ENCODE measurements around the gene TYW1B. TPM values are rescaled to one million over a fixed set of nuclear protein-coding genes. Genes with fewer than 3 reads are reported as not detected.
"Not testable (repeated sequence)": the region's sequence is repeated elsewhere in the genome, so short reads cannot be mapped to it uniquely, and the experiment has no call there.

Gene TYW1B
- total RNA-seq, 6 donors from 2014 or later: 2.4 to 22.0 (median 4.5) TPM

GRCh38 chr7:72793791-72794190 is 34.2 kb downstream of the TYW1B start:
- Histone ChIP-seq H3K4me1 (no peaks in the 10 kb centered on the region), H3K36me3 (peaks cover 0 to 27% (median 0%) of the 10 kb centered on the region in 4 donors), H3K9me3 (no peaks in the 10 kb centered on the region), H3K27ac (no peak overlapping the region), H3K27me3 (no peaks in the 10 kb centered on the region), H3K4me3 (no peak overlapping the region)
- DNase-seq: no peak
- no peak for ATAC-seq (ENCODE audit: low FRiP score in 2 of 2)
- 92 to 98% methylated on average over 5 to 6 of the region's 6 CpGs for WGBS, 2 donors
- TF ChIP-seq EP300 (IDR thresholded peaks at IDR 0.05) (no peak), POLR2AphosphoS5 (IDR thresholded peaks at IDR 0.05) (no peak), POLR2A (IDR thresholded peaks at IDR 0.05) (no peak), CTCF (IDR thresholded peaks at IDR 0.05) (no peak)

- WGBS, 2 donors: 90 to 92% methylated on average over 2 to 3 of the region's 3 CpGs
- not testable (repeated sequence) for H3K4me1 ChIP-seq; H3K27me3 ChIP-seq; H3K4me3 ChIP-seq; H3K9me3 ChIP-seq; DNase-seq; ATAC-seq (ENCODE audit: low FRiP score in 2 of 2); H3K27ac ChIP-seq
- peaks cover 0 to 17% (median 0%) of the 10 kb centered on the region in 4 donors for H3K36me3 ChIP-seq
Measured at GRCh38 chr7:72790698-72791060, 37.3 kb downstream of the TYW1B start.

GRCh38 chr7:72790048-72790697 is 37.8 kb downstream of the TYW1B start:
- WGBS, 2 donors: 78 to 84% methylated on average over 6 of the region's 6 CpGs
- not testable (repeated sequence) for DNase-seq, H3K4me1 ChIP-seq, H3K4me3 ChIP-seq, H3K9me3 ChIP-seq, H3K27ac ChIP-seq, H3K27me3 ChIP-seq
- peak in 1 of 2 donors; percentile 34 for ATAC-seq (ENCODE audit: low FRiP score in 2 of 2)
- H3K36me3 ChIP-seq: peaks cover 0 to 17% (median 0%) of the 10 kb centered on the region in 4 donors

GRCh38 chr7:72785166-72785955 is 42.6 kb downstream of the TYW1B start:
- H3K27ac ChIP-seq: no peak overlapping the region
- WGBS, 2 donors: 90 to 97% methylated on average over 8 of the region's 8 CpGs

GRCh38 chr7:72783601-72784370 is 44.2 kb downstream of the TYW1B start:
- not testable (repeated sequence) for H3K27me3 ChIP-seq, H3K9me3 ChIP-seq, H3K36me3 ChIP-seq, H3K4me1 ChIP-seq, H3K4me3 ChIP-seq
- peak overlapping the region in 2 of 4 donors; percentile 16 to 42 for H3K27ac ChIP-seq
- ATAC-seq (ENCODE audit: low FRiP score in 2 of 2) (peak in 1 of 2 donors; percentile 66), DNase-seq (peak in 1 of 2 donors; percentile 66)
- WGBS, 2 donors: 42 to 58% methylated on average over 4 of the region's 4 CpGs

More at GRCh38 chr7:72785166-72785955, 42.6 kb downstream of the TYW1B start:
- ATAC-seq (ENCODE audit: low FRiP score in 2 of 2) (no peak), DNase-seq (no peak)
- peaks cover 0 to 4% (median 2%) of the 10 kb centered on the region in 4 donors for H3K4me1 ChIP-seq
- no peak overlapping the region for H3K4me3 ChIP-seq
- TF ChIP-seq CTCF (IDR thresholded peaks at IDR 0.05) (no peak), POLR2AphosphoS5 (IDR thresholded peaks at IDR 0.05) (no peak), EP300 (IDR thresholded peaks at IDR 0.05) (no peak), POLR2A (IDR thresholded peaks at IDR 0.05) (no peak)
- no peaks in the 10 kb centered on the region for H3K9me3 ChIP-seq
- H3K36me3 ChIP-seq: no peaks in the 10 kb centered on the region
- no peaks in the 10 kb centered on the region for H3K27me3 ChIP-seq

- H3K4me3 ChIP-seq: no peak overlapping the region
- H3K4me1 ChIP-seq: peaks cover 0 to 4% (median 2%) of the 10 kb centered on the region in 4 donors
- ATAC-seq (ENCODE audit: low FRiP score in 2 of 2) (no peak), DNase-seq (no peak)
- WGBS, 2 donors: 74 to 81% methylated on average over 5 to 6 of the region's 6 CpGs
- no peak overlapping the region for H3K27ac ChIP-seq
- no peaks in the 10 kb centered on the region for H3K27me3 ChIP-seq
- no peaks in the 10 kb centered on the region for H3K9me3 ChIP-seq
- no peaks in the 10 kb centered on the region for H3K36me3 ChIP-seq
- TF ChIP-seq EP300 (IDR thresholded peaks at IDR 0.05) (no peak), POLR2AphosphoS5 (IDR thresholded peaks at IDR 0.05) (no peak)
Measured at GRCh38 chr7:72781631-72782030, 46.4 kb downstream of the TYW1B start.
